GM18951 (cell line): ENCODE measurements around the gene PIN1.
A peak's percentile ranks its signal among the peaks of the same experiment; 100 is the strongest.
"Not testable (repeated sequence)": the region's sequence is repeated elsewhere in the genome, so short reads cannot be mapped to it uniquely, and the experiment has no call there.

Experiments used
- POLR2A ChIP-seq: IDR thresholded peaks from 4 replicates; pipeline ENCODE4 v1.6.1; 2011; ENCODE audit warnings: mild to moderate bottlenecking; ENCODE audit not compliant: insufficient read length, insufficient read depth; ENCODE audit errors: extremely low read depth
- in situ Hi-C: fragments of 300-500 bp; cut with MboI; formaldehyde crosslinking; loops from one replicate; pipeline ENCODE4 v1.12.0; 2022; ENCODE audit warnings: low sequenced_read_pairs, mixed read lengths, inconsistent platforms; ENCODE audit not compliant: unreplicated experiment

Gene PIN1

DNA sequence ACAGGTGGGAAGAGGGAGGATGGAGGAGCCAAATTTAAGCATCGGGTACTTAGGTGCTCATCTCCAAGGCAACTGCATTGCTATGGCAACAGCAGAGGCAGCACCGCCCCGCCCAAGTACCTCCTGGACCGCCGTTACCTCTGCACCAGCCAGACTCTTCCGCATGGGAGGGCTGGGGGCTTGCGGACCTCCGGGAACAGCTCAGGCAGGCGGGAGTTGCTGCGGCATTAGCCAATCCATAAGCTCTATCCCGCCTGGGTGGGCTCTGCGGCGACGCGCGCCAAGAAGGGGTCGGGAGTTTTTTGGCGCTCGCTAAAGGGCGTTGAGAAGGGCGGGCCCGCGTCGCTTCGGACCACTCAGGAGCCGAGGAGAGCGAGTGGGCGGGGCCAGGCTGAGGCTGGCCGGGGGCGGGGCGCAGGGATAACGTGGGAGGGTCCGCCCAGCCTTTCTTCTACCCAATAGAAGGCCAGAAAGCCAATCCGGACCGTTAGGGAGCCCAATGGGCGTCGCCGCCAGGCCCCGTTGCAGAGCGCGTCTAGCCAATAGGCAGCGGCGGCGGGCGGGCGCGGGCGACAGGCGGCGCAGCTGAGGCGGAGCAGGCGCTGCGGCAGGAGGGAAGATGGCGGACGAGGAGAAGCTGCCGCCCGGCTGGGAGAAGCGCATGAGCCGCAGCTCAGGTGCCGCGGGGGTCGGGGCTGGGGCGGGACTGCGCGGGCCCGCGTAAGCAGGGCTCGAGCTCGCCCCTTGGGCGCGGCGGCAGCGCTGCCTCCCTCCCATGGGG is at the start of gene PIN1:
TSS of gene PIN1 (plus strand) at position 593 of the 781 bp plus-strand sequence. CDS start at position 620, 27 bp downstream.
- in situ Hi-C loops, result no loop called here
- peak; percentile 76 for TF ChIP-seq POLR2A

- peak; percentile 64 for TF ChIP-seq POLR2A
- in situ Hi-C loops, result no loop called here
These were observed 49.5 kb upstream of the PIN1 start for GRCh38 chr19:9785367-9786331.

DNA sequence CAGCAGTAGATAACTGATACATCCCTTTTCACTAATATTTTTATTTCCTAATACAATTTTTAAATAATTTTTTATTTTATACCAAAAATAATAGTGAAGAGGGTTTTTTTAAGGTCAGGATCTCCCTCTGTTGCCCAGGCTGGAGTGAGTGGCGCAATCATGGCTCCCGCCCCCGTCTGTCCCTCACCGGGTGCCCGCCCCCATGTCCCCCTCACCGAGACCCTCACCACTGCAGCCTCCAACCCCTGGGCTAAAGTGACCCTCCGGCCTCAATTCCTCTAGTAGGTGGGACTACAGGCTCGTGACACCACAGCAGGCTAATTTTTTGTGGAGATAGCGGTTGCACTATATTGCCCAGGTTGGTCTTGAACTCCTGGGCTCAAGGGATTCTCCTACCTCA is 48.8 kb upstream of the PIN1 start:
- no peak for TF ChIP-seq POLR2A
- in situ Hi-C loops, result no loop called here

DNA sequence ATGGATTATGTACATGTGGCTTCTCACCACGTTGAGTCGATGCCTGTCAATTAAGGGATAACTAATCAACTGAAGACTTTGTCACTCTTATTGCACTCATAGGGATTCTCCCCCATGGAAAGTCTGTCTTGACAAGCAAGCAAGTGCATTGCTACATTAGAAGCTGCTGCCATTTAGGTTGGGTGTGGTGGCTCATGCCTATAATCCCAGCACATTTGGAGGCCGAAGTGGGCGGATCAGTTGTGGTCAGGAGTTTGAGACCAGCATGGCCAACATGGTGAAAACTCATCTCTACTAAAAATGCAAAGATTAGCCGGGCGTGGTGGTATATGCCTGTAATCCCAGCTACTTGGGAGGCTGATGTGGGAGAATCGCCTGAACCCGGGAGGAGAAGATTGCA is 48.3 kb upstream of the PIN1 start:
- no peak for TF ChIP-seq POLR2A
- in situ Hi-C loops, result no loop called here

- in situ Hi-C loops, result not testable (repeated sequence)
These were observed 46.5 kb upstream of the PIN1 start for GRCh38 chr19:9788604-9789003.

DNA sequence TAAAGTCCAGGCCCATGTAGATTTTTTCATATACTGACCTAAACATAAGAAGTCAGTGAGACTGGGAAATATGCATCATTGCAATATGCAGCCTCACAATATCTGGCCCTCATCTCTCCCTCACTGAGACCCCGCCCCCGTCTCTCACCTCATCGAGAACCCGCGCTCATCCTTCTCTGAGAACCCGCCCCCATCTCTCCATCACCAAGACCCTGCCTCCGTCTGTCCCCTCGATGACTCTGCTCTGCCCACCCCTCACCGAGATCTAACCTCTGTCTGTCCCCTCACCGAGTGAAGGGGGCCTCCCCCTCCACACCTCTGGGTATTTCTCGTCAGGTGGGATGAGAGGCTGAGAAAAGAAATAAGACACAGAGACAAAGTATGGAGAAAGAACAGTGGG is 46.1 kb upstream of the PIN1 start:
- no peak for TF ChIP-seq POLR2A
- in situ Hi-C loops, result no loop called here

- in situ Hi-C loops, result not testable (repeated sequence)
These were observed 45.5 kb upstream of the PIN1 start for GRCh38 chr19:9789579-9789978.

DNA sequence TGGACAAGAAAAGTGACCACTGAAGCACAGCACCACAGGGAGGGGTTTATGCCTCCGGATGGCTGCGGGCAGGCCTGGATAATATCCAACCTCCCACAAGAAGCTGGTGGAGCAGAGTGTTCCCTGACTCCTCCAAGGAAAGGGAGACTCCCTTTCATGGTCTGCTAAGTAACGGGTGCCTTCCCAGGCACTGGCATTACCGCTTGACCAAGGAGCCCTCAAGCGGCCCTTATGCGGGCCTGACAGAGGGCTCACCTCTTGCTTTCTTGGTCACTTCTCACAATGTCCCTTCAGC is 44.1 kb upstream of the PIN1 start:
- in situ Hi-C loops, result not testable (repeated sequence)

GRCh38 chr19:9791552-9792205 is 43.4 kb upstream of the PIN1 start:
- TF ChIP-seq POLR2A, result no peak
- in situ Hi-C loops, result no loop called here

- in situ Hi-C loops, result no loop called here
- TF ChIP-seq POLR2A, result no peak
These were observed 42.7 kb upstream of the PIN1 start for GRCh38 chr19:9792206-9793070.

GRCh38 chr19:9793071-9793591 is 42.0 kb upstream of the PIN1 start:
- TF ChIP-seq POLR2A, result no peak
- in situ Hi-C loops, result no loop called here

GRCh38 chr19:9796113-9796773 is 38.9 kb upstream of the PIN1 start:
- TF ChIP-seq POLR2A, result no peak
- in situ Hi-C loops, result loop anchor here (5.0 kb wide), 1 partner anchor 169 kb away; no protein-coding TSS in a partner anchor
